ENCODE data around the gene BAHCC1.

GRCh38 chr17:81512562-81513371 is 117.5 kb downstream of the BAHCC1 start, which contains the start of gene ACTG1:
- TF ChIP-seq, protein P1, sequence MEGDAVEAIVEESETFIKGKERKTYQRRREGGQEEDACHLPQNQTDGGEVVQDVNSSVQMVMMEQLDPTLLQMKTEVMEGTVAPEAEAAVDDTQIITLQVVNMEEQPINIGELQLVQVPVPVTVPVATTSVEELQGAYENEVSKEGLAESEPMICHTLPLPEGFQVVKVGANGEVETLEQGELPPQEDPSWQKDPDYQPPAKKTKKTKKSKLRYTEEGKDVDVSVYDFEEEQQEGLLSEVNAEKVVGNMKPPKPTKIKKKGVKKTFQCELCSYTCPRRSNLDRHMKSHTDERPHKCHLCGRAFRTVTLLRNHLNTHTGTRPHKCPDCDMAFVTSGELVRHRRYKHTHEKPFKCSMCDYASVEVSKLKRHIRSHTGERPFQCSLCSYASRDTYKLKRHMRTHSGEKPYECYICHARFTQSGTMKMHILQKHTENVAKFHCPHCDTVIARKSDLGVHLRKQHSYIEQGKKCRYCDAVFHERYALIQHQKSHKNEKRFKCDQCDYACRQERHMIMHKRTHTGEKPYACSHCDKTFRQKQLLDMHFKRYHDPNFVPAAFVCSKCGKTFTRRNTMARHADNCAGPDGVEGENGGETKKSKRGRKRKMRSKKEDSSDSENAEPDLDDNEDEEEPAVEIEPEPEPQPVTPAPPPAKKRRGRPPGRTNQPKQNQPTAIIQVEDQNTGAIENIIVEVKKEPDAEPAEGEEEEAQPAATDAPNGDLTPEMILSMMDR (IDR thresholded peaks at IDR 0.05), result no peak
- TF ChIP-seq POLR2AphosphoS5 (IDR thresholded peaks at IDR 0.05), result peak; percentile 97 to 99 (median 98)
